ENCODE measurements around the gene PWWP2B.
"Not testable (repeated sequence)": the region's sequence is repeated elsewhere in the genome, so short reads cannot be mapped to it uniquely, and the experiment has no call there.

Gene PWWP2B

DNA sequence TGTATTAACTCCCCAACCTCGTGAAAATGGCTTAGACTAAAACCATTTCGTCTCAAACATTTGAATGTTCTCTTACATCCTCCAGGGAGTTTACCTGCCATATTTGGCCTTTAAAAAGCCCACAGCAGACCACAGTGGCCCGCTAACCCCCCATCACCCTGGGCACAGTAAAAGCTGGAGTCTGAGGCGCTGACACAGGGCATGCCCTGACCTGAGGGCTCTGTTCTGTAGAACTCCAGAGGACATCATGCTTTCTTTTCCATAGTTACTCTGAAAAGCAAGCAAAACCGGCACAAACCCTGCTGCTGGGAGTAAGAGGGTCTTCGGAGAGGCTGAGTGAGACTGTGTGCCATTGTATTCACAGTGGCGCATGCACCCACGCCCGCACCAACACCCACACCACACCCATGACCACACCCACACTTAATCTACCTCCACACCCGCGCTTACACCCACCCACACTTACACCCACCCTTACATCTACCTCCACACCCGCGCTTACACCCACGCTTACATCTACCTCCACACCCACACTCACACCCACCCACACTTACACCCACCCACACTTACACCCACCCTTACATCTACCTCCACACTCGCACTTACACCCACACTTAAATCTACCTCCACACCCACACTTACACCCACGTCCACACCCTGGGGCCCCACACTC is 32.9 kb upstream of the PWWP2B start:
- DNase-seq: no peak

DNA sequence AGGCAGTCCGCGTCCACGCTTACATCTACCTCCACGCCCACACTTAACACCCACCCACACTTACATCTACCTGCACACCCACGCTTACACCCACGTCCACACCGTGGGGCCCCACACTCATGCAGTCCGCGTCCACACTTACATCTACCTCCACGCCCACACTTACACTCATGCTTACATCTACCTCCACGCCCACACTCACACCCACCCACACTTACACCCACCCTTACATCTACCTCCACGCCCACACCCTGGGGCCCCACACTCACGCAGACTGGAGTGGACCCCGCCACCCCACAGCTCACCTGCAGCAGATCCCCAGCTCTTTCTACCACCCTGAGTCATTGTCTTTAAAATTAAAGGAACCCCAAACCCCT is 32.4 kb upstream of the PWWP2B start:
- DNase-seq: no peak

DNA sequence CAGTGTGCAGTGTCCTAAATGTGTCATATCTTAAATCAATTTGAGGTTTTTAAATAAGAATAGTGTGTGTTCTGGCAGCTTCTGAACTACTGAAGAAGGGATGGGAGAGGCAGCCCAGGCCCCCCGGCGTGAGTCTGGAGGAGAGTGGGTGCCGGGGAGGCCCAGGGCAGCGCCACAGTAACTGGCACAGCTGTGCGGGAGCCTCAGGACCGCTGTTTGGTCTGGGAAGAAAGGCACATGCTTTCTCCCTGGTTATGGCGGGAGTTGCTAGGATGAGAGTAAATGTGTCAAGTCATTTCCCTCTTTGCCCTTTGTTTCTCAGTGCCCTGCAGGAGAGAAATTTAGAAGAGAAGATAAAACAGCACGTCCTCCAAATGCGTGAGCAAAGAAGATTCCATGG is 31.9 kb upstream of the PWWP2B start:
- DNase-seq: no peak

DNA sequence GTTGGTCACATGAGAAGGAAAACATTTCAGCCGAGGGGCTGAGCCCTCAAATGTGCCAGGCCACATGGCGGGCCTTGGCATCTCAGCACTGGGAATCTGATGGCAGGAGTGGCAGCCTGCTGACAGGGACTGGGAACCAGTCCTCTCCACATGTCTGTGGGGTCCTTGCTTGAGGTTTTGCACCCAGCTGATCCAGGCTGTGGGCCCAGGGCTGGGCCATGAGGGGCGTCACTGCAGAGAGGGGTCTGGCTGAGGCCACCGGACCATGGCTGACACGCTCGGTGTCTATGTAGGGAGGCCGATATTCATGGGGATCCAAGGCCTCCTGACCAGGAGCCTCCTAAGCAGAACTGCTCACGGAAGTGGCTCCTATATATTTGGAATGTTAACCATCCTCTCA is 31.0 kb upstream of the PWWP2B start:
- no peak for DNase-seq

DNA sequence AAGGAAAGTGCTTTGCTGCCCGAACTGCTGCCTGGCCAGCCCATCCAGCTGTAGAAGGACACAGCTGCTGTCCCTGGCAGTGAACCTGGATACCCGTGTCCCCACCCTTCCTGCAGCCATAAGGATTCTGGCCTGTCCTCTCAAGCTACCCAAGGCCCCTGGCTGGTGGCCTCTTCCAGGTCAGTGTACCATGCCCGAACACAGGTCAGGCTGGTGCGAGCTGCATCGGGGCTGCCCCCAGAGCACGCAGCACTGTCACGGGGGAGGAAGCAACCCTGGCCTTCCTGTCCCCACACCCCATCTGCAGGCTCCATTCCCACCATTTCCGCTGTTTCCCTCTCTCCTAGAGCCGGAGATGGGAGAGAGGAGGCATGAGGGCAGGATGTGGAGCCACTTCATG is 30.5 kb upstream of the PWWP2B start:
- DNase-seq: no peak

DNA sequence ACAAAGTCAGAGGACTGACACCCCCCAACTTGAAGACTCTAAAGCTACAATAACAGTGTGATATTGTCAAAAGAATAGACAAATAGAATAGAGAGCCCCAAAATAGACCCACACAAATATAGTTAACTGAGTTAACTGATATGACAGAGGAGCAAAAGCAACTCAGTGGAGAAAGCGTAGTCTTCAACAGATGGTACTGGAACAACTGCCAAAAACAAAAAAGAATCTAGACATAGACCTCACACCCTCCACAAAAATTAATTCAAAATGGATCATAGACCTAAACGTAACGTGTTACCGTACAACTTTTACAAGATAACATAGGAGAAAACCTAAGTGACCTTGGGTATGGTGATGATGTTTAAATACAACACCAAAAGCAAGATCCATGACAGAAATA is 28.6 kb upstream of the PWWP2B start:
- no peak for DNase-seq

DNA sequence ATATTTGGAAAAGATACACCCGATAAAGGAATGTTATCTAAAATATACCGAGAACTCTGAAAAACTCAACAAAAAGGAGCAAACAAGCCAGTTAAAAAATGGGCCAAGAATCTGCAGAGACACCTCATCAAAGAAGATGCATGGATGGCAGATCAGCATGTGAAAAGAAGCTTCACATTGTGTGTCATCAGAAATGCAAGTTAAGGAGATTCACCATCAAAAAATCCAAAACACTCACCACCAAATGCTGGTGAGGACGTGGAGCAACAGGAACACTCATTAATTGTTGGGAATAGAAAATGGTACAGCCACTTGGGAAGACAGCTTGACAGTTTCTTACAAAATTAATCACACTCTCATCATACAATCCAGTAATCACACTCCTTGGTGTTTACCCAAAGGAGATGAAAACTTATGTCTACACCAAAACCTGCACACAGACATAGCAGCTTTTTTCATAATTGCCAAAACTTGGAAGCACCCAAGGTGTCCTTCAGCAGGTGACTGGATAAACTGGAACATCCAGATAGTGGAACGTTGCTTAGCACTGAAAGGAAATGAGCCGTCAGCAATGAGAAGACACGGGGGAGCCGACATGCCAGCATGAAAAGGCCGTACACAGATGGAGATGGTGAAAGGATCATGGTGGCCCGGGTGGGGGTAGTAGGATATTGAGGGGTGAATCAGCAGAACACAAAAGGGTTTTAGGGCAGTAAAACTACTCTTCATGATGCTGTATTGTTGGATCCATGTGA is 27.9 kb upstream of the PWWP2B start:
- DNase-seq: no peak

DNA sequence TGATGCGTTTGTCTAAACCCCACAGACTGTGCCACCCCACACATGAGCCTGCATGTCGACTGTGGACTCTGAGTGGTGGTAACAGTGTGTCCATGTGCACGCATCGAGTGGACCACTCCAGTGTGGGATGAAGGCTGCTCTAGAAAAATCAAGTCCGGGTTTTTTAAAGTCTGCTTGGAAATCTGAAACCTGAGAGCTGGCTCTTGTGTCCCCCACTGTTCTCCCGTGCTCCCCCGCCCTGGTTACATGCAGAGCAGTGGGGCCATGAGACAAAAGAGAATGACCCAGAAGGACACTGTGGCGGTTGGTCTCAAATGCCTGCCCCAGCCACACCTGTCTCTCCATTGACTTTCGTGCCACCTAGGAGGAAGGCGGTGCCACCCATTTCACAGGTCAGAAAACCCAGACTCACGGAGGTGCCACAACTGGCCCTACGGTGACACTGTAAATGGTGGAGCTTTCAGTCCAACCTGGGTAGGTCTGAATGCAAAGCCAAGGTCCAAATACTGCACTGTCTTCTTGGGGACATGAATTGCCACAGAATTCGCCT is 27.3 kb upstream of the PWWP2B start:
- DNase-seq: no peak

DNA sequence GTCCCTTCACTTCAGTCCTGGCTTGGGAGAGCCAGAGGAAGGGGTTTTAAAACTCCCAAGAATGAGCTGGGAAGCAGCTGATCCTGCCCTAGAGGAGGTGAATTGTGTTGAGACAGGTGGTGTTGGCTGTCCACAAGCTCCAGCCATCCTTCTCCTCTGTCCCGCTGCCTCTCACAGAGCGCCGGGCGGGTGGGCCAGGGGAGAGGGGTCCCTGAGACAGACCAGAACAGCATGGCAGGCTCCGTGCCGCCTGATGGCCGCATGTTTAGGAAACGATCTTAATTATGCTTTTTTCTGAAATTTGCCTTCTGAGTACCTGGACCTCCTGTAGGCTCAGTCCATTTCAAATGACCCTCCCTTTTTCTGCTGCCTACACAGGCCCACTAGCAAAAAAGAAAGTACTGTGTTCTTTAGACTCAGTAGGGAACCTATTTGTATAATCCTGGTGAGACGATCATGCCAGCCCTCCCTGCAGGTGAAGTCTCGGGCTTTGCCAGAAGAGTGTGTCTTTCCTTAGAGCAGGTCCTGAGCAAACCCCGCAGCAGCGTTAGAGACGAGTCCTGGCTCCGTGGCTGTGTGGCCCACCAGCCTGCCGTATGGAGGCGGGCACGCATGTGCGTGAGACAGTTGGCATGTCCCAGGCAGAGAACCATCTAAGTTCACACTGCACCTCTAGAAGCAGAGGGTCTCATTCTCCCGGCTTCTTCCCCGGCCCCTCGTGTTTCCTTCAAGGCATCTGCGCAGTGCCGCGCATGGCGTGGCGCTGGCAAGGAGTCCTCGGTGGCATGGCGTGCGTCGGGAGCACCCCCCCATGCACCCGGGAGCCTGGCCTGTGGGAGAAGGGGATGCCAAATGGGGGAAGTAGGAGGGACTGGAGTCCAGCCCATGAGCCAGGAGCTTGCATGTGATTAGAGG is 26.3 kb upstream of the PWWP2B start:
- DNase-seq: no peak

DNA sequence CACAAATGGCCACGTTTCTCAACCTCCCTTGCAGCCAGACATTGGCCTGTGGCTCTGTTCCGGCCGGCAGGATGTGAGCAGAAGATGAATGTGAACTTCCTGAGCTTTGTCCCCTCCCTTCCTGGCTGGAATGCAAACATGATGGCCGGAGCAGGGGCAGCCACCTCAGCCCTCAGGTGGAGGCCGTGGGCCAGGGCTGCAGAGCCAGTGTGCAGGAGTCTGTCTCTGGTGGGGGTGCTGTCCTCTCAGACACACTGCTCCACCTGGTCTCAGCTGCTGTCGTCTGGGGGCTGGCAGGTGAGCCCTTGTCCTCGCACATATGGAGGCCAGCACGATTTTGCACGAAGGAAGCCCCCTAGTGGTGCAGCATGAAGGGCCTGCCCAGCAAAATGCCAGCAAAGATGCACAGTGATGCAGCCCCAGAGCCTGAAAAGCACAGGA is 25.3 kb upstream of the PWWP2B start:
- no peak for DNase-seq

DNA sequence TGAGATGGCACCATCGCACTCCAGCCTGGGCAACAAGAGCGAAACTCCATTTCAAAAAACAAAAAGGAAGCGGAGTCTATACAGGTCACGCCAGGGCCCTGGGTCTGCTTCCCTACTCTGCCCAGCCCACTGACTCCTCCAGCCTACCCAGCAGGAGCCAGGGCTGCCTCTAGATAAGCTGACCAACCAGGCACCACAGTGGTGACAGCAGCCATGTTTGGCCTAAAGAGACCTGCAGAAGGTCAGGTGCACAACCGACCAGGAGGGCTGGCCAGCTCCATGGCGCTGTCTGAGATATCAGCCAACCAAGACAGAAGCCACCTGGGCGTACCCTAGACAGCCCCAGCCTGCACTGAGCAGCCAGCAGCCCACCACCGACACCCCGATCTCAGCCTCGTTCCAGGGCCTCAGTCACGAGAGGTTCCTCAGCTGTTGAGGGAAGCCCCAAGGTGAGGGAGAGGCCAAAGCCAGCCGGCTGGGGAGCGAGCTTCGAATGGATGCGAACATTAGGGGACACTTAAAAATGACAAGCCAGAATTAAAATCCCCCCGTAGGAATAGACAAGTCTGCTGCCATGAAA is 24.4 kb upstream of the PWWP2B start:
- DNase-seq: no peak

DNA sequence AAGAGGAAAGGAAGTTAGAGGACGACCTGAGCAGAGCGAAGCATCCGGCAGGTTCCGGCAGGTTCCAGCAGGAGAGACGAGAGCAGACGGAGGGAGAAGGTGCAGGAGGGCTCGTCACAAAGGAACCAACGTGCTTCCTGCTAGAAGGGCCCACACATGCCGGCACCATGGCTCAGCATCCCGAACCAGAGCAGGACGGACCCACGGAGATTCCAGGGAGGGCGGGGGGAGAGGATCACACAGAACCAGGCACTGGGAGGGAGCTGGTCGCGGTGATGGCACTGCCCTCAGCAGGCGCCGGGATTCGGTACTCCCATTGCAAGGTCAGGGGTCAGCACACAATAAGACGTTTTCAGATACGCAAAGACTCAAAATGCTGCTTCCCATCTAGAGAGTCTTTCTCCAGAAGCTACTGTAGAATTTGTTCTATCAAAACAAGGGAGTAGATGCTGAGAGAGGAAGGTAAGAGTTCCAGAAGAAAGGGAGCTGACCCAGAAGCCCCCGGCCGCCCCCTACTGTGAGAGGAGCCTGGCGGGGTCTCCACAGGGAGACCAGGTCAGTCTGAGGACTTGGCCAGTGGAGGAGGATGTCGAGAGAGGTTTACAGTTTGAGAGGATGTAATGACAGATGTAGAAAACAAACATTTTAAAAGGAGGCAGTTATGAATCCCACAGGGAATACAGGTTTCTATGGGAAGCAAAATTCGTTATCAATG is 23.6 kb upstream of the PWWP2B start:
- no peak for DNase-seq

DNA sequence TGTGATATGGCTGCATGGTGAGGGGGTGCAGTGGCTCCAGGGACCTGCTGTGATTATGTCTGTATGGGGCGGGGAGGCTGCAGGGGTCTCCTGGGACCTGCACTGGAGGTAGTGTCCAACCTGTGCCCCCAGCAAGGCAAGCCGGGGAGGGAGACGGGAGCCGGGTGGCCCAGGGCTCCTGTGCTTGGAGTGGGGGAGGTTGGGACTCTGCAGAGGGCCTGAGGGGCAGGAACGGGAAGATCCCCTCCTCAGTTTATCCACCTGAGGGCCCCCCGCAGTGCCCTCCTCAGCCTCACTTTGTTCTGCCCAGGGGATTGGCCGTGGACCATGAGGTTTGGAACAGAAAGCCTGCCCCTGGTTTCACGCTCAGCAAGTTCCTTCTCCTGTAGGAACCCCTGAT is 22.8 kb upstream of the PWWP2B start:
- DNase-seq: no peak

DNA sequence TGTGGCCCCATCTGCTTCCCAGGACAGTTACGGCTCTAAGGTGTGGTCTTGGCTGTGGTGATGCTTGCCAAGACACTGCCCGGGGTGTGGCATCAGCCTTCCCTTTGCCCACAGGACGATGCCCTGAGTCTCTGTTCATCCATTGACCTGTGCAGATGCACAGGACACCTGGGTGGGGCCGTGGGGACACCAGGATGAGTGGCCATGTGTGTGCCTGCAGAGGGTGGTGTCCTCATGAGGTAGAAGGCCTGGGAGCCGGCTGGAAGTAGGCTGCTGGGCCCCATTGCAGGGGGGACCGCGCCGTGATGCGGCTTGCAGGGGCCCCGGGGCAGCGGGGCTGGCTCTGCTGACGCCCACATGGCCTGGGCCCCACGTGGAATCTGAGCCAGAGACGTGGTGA is 22.4 kb upstream of the PWWP2B start:
- DNase-seq: no peak

DNA sequence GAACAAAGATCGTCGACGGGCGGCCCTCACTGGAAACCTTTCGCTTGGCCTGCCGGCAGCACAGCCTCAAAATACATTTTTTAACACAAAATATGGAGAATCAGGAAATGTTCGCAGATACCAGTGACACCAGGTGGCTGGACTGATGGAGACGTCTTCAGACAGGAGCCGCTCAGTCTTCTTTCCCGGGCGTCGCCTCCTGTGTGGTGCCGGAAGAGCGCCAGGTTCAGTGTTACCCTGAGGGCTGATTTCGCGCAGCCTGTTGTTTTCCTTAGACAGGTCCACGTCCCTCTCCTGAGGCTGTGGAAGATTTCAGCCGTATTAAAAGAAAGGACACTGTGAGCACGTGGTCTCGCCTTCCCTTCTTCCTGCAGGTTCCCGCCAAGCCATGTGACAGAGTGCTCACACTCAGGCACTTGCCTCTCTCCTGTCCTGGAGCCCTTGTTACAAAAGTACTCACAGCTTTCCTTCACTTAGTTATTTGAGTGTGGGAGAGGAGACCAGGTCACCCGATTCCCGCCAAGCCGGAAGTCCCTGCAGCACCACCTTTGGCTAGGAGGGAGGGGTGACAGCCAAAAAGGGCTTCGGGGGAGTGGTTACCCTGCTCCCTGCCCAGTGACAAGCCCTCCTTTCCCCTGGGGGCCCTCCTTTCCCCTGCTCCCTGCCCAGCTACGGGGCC is 21.7 kb upstream of the PWWP2B start:
- no peak for DNase-seq

DNA sequence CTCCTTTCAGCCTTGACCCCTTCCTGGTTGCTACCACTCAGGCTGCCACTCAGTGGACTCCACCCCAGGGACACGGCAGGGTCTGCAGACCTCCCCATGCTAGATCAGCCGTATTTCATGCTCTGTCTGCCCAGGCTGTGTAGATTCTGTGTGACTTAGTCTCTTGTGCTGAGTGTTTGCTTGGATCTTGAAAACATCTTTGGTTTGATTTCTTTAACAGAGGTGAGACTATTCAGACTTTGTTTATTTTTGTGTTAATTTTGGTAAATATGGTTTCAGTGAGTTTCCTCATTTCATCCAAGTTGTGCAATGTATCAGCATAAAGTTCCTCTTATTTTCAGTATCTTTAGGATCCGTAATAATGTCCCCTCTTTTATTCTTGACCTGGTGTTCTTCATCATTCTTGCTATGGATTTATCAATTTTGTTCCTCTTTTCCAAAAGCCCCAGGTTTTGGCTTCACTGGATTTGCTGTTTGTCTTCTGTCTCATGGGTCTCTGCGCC is 21.2 kb upstream of the PWWP2B start:
- no peak for DNase-seq

DNA sequence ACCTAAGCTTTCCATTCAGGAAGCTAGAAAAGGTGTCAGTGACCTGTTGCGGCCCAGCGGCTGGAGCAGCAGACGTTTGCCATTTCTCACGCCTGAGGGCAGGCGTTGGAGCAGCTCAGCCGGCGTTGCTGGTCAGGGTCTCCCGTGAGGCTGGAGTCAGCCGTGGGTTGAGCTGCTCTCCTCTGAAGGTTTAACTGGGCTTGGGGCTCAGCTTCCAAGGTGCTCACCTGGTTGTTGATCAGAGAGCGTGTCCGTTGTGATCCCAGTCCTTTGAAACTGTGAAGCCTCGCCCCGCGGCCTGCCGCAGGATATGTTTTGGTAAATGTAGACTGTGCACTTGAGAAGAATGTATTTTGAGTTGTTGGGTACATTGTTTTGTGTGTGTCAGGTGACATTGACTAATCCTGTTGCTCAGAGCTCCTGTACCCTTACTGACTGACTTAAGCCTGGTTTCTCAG is 20.6 kb upstream of the PWWP2B start:
- DNase-seq: no peak

DNA sequence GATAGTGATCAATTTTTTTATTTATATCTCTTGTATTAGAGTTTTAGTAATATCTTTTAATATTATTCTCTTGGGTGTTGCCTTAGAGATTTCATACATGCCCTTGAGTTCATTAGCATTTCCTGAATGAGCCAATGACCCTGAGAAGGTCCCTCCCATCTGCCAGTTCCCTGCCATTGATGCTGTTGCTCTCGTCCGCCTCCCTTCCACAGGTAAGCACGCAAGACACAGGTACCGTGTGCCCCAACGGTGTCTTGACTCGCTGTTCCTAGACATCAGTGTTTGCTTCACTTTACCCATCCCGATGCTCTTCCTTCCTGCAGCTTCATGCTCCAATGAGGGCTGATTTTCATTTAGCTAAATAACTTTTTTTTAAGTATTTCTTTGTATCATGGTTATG is 19.7 kb upstream of the PWWP2B start:
- no peak for DNase-seq

DNA sequence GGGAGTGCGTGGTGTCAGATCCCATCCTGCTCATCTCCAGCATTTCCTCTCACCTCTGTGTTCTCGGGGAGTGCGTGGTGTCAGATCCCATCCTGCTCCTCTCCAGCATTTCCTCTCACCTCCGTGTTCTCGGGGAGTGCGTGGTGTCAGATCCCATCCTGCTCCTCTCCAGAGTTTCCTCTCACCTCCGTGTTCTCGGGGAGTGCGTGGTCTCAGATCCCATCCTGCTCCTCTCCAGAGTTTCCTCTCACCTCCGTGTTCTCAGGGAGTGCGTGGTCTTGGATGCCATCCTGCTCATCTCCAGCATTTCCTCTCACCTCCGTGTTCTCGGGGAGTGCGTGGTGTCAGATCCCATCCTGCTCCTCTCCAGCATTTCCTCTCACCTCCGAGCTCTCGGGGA is 18.0 kb upstream of the PWWP2B start:
- not testable (repeated sequence) for DNase-seq

DNA sequence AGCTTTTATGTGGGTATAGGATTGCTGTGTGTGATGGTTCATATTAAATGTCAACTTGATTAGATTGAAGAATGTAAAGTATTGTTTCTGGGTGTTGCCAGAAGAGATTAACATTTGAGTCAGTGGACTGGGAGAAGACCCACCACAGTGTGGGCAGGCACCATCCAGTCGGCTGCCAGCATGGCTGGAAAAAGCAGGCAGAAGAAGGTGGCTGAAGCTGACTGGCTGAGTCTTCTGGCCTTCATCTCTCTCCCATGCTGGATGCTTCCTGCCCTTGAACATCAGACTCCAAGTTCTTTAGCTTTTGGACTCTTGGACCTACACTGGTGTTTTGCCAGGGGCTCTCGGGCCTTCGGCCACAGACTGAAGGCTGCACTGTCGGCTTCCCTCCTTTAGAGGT is 16.0 kb upstream of the PWWP2B start:
- DNase-seq: not testable (repeated sequence)

DNA sequence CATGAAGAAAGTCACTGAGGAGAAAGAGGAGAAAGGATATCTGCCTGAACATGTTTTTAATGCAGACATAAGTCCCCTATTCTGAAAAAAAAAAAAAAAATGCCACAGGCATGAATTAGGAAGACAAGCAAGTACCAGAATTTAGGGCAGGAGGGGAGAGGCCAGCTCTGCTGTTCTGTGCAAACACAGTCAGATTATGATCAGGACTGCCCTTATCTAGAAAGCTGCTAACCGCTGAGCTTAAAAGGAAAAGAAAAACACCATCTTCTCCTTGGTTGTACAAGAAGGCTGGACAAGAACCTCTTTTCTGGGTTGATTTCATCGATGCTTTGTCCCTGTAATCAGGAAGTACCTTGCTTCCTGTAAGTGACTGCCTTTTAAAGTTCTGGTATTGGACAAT is 15.3 kb upstream of the PWWP2B start:
- no peak for DNase-seq
